ENCODE data around the gene ZNF790. TPM values are rescaled to one million over a fixed set of nuclear protein-coding genes. Genes with fewer than 3 reads are reported as not detected.

ZNF790 gene
- total and polyA plus RNA-seq, 2 of the 4 experiments (the other 2 are of a cell fraction): 0.97 to 4.3 TPM

DNA sequence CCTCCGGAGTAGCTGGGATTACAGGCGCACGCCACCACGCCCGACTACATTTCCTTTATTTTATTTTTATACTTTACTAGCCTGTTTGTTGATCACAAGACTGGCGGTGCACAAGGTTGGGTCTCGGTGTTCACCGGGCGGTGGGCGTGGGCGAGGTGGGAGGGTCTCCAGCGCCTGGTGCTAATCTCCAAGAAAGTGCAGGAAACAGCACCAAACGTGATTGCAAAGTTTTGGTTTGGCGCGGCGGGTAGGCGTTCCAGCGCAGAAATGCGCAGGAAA is 41.5 kb downstream of the ZNF790 start:
- H3K36me3 ChIP-seq (ENCODE audit: control insufficient read depth, insufficient read depth, low read length): peaks cover 2% of the 10 kb centered on the region
- peak overlapping the region; percentile 92 for H2AFZ ChIP-seq (replicated peaks; ENCODE audit: low read length, poor library complexity)
- peak overlapping the region in 1 of 2 experiments; percentile 86; a peak in 2 of 4 replicates for H4K8ac ChIP-seq (ENCODE audit: low read depth in 2 of 2, low read length in 2 of 2)
- intact Hi-C loops (cut with micrococcal nuclease): loop anchor here (2.0 kb wide), 1 partner anchor 24 kb away; the partner anchor contains the start of gene ZNF850
- ChIA-PET POLR2A (ENCODE audit: unreplicated experiment) (no interaction called here), CTCF (no interaction called here)
- no peak overlapping the region for H3K56ac ChIP-seq (ENCODE audit: extremely low read depth, insufficient read depth, low read length)
- dilution Hi-C loops (cut with HindIII; ENCODE audit: low sequenced_read_pairs, unreplicated experiment): no loop called here
- H2BK20ac ChIP-seq (ENCODE audit: low read depth, low read length): no peak overlapping the region
- WGBS, 2 experiments (ENCODE audit: extremely low coverage in 2 of 2, insufficient read length in 1 of 2): 6% methylated on average over 6 of the region's 19 CpGs; no CpG with 5 or more reads in 1 of the 2 experiments
- H3K27ac ChIP-seq (ENCODE audit: insufficient read depth, low read length): peak overlapping the region; percentile 5; the same call in 1 of the 2 replicates
- H3K9ac ChIP-seq (ENCODE audit: low read depth, low read length): peak overlapping the region; percentile 3; the same call in 1 of the 2 replicates
- no TSS peak for BruUV-seq (replicated peaks)
- no peaks in the 10 kb centered on the region for H3K9me1 ChIP-seq (ENCODE audit: insufficient read depth, low read length)
- no peaks in the 10 kb centered on the region for H3K4me1 ChIP-seq (ENCODE audit: control insufficient read depth, insufficient read depth, low read length)
- H3K4me3 ChIP-seq (ENCODE audit: insufficient read depth, low read depth, low read length): peak overlapping the region; percentile 97
- no peak overlapping the region for H2AK5ac ChIP-seq (ENCODE audit: low read depth, low read length)
- H3K27me3 ChIP-seq (ENCODE audit: control insufficient read depth, insufficient read depth, low read length): no peaks in the 10 kb centered on the region
- no peak overlapping the region for H3K14ac ChIP-seq (replicated peaks; ENCODE audit: low read depth, low read length)
- H2AK9ac ChIP-seq (replicated peaks; ENCODE audit: low read depth, low read length, poor library complexity): no peak overlapping the region
- H3K4ac ChIP-seq (ENCODE audit: low read depth, low read length): no peak overlapping the region
- no peak overlapping the region for H4K91ac ChIP-seq (ENCODE audit: insufficient read depth, low read depth, low read length)
- ATAC-seq (ENCODE audit: low read depth): no peak
- no peak overlapping the region for H2BK15ac ChIP-seq (ENCODE audit: low read depth, low read length)
- peaks cover 2 to 6% of the 10 kb centered on the region in 2 experiments; a peak in 1 of 4 replicates for H3K79me1 ChIP-seq (ENCODE audit: low read depth in 1 of 2, low read length in 2 of 2)
- DNase-seq: no peak
- H3K18ac ChIP-seq (ENCODE audit: low read depth, low read length): no peak overlapping the region
- TF ChIP-seq MAFK (IDR thresholded peaks at IDR 0.05; ENCODE audit: low read depth, low read length) (no peak), MXI1 (IDR thresholded peaks at IDR 0.05; ENCODE audit: borderline replicate concordance, low read depth, low read length) (no peak), FOS (IDR thresholded peaks at IDR 0.05; ENCODE audit: low read depth, low read length) (no peak), ELK1 (IDR thresholded peaks at IDR 0.05; ENCODE audit: borderline replicate concordance, low read depth, low read length) (no peak), CHD1 (IDR thresholded peaks at IDR 0.05; ENCODE audit: low read depth, low read length) (no peak), POLR2A (IDR thresholded peaks at IDR 0.05; ENCODE audit: low read depth, low read length) (no peak), BHLHE40 (IDR thresholded peaks at IDR 0.05; ENCODE audit: low read depth, low read length) (no peak), NFE2L2 (IDR thresholded peaks at IDR 0.05; ENCODE audit: low read depth, low read length) (no peak), MAZ (IDR thresholded peaks at IDR 0.05; ENCODE audit: borderline replicate concordance, low read depth, low read length) (no peak)
- in situ Hi-C loops (cut with MboI; ENCODE audit: low sequenced_read_pairs): no loop called here
- H2BK120ac ChIP-seq (ENCODE audit: low read depth, low read length): no peak overlapping the region
- no peaks in the 10 kb centered on the region for H4K20me1 ChIP-seq (ENCODE audit: insufficient read depth, low read length)
- H4K5ac ChIP-seq (ENCODE audit: low read depth, low read length): peak overlapping the region; percentile 56
- H3K23ac ChIP-seq (ENCODE audit: low read depth, low read length): no peak overlapping the region
- no peak overlapping the region for H2BK5ac ChIP-seq (ENCODE audit: low read depth, low read length, poor library complexity, severe bottlenecking)
- peaks cover 24% of the 10 kb centered on the region for H3K9me3 ChIP-seq (ENCODE audit: control insufficient read depth, insufficient read depth, low read length)
- peak overlapping the region; percentile 69 for H3K4me2 ChIP-seq (ENCODE audit: low read depth, low read length)
